Hepatocyte (in vitro differentiated cells): ENCODE measurements around the gene ZFHX3.

Source experiments
- CTCF ChIP-seq: fragments of 200-600 bp; sonication (generic); IDR thresholded peaks from 2 replicates; pipeline ENCODE4 v1.5.1; 2016; ENCODE audit warnings: antibody characterized with exemption, mild to moderate bottlenecking; ENCODE audit not compliant: poor library complexity
- EZH2 ChIP-seq: fragments of 200-600 bp; sonication (generic); IDR thresholded peaks from 2 replicates; pipeline ENCODE4 v1.6.1; 2016; ENCODE audit warnings: antibody characterized with exemption, mild to moderate bottlenecking, borderline replicate concordance

GRCh38 chr16:72969812-72970211 lies 78.1 kb downstream of the ZFHX3 start:
- TF ChIP-seq CTCF, result no peak
- no peak for TF ChIP-seq EZH2
